ENCODE data around the gene FAM118A.

- no peak for TF ChIP-seq CTCF (IDR thresholded peaks at IDR 0.05; ENCODE audit: low read depth, low read length)
- no peak for TF ChIP-seq EZH2phosphoT487 (IDR thresholded peaks at IDR 0.05; ENCODE audit: low read depth)
These were observed 7.2 kb downstream of the FAM118A start for GRCh38 chr22:45316796-45317526.
